AG08396 (cell line): ENCODE measurements around the gene BNIP1.

ENCODE experiments used
- DNase-seq: peaks from one replicate; pipeline ENCODE4 v3.0.0; 2012; ENCODE audit warnings: low spot score, mixed read lengths

The BNIP1 gene

GRCh38 chr5:173165177-173166016, 21.1 kb downstream of the BNIP1 start:
- no peak for DNase-seq

GRCh38 chr5:173172166-173172565, 27.8 kb downstream of the BNIP1 start:
- no peak for DNase-seq

- DNase-seq = no peak
Observed at GRCh38 chr5:173175523-173175922, 31.2 kb downstream of the BNIP1 start.

- no peak for DNase-seq
Observed at GRCh38 chr5:173178369-173178910, 34.1 kb downstream of the BNIP1 start.

DNA sequence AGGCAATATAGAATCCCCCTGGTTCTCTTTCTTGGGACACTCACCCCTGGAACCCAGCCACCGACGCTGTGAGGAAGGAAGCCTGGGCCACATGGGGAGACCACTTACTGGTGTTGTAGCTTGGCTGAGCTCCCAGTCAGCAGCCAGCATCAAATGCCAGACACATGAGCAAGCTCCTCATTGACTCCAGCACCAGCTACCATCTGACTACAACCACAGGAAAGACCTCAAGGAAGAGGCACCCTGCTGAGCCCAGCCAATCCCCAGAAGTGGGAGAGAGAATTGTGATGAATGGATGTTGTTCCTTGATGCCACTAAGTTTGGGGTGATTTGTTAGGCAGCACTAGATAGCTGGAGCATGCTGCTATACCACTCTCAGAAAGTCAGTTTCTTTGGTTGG, 36.0 kb downstream of the BNIP1 start:
- DNase-seq = no peak

DNA sequence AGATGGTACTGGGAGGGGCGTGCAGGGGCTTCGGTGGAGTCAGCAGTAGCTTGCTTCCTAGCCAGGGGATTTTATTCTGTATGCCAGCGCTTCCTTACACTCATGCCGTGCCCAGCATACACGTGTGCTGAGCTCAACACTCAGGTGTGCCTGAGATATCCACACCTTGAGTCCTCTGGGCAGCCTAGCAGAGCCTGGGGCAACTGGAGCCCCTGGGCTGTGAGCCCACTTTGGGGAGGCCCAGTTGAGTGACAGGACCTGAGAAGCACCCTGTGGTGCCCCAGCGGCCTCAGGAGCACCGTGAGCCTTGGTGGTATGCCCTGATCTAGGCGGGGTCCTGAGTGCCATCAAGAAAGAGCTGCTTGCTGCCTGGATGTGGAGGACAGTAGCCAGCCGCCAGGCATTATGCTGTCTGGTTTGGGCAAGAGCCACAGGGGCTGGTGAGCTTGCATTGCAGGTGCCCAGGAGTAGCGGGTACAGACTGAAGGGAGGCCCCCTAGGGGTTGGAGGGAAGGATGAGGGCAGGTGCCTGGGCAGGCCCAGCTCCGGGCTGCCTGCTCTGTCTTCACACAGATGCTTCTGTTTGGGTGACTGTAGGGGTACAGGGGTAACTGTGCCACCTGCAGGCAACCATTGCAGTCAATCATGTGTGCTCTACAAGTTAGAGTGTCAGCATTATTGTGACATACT, 42.9 kb downstream of the BNIP1 start:
- no peak for DNase-seq

DNA sequence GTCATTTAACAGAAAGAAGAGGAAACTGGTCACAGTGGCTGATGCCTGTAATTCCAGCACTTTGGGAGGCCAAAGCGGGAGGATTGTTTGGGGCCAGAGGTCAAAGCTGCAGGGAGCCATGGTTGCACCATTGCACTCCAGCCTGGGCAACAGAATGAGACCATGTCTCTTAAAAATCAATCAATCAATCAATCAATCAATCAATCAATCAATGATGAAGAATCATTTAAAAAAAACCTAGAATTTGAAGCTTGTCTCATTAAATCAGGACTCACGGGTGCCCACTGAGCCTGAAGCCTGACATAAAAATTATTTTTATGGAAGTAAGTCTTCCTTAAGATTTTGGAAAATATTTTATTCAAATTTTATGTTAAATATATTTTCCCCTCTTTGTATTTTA, 43.9 kb downstream of the BNIP1 start:
- no peak for DNase-seq

- DNase-seq = no peak
Observed at GRCh38 chr5:173191015-173191414, 46.7 kb downstream of the BNIP1 start.

GRCh38 chr5:173191561-173191960, 47.2 kb downstream of the BNIP1 start:
- DNase-seq = no peak

GRCh38 chr5:173192561-173192960, 48.2 kb downstream of the BNIP1 start:
- no peak for DNase-seq

GRCh38 chr5:173196133-173196952, 52.0 kb downstream of the BNIP1 start:
- no peak for DNase-seq

DNA sequence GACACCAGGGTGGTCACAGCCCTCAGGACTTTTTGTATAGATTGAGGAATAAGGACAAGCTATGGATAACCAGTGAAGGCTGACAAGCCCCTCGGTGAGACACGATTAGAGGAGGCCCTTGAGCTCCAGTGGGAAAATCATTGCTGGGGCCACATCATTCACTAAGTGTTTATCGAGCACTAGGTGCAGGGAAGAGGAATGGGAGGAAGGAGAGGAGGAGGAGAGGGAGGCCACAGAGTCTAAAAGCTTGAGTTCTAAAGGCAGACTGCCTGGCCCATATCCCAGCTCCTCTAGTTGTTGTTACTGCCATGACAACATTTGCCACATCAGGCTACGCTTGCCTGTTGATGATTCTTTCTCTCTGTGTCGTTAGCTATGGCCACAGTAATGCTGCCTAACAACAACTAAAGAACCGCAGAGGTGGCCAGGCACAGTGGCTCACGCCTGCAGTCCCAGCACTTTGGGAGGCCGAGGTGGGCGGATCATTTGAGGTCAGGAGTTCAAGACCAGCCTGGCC, 53.1 kb downstream of the BNIP1 start:
- DNase-seq = no peak

DNA sequence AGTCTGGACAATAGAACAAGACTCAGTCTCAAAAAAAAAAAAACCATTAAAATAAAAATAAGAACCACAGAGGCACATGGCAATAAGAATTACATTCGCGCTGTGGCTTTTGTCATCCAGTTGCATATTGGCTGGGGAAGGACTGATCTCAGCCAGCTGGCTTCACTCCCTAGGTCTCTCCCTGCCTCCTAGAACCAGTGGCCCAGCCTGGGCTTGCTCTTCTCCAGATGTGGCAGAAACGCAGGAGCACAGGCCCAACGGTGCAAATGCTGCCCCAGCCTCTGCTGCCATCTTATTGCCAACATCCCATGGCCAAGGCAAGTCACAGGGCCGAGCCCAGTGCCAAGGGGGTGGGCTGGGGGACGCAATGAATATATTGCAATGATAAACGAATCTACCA, 53.7 kb downstream of the BNIP1 start:
- no peak for DNase-seq

GRCh38 chr5:173200356-173200755, 56.0 kb downstream of the BNIP1 start:
- no peak for DNase-seq

DNA sequence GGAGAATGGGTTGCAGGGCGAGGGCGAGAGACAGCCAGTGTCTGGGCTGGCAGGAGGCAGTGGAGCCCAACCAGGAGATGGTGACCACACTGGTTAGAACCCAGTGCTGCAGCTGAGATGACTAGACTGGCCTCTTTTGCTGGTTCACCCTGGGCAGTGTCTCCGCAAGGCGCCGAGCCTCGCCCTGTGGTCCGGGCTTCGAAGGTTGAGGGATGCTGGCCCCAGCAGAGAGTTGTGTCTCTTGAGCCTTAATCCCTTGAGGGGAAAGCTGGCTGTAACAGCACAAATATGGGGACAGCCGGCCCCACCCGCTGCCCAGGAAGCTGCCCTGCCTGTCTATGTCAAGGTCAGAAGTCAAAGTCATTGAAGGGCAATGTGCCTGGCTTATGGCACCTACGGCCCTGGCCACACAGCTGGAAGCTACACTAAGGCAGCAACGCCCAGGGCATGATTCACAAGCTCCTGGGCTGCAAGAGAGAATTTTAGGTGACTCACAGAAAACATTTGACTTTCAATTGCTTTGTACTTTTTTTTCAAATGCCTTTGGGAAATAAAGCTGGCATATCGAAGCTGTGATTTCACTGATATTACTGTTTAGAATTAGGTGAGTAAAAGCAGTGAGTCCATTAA, 57.4 kb downstream of the BNIP1 start:
- DNase-seq = peak; percentile 79

DNA sequence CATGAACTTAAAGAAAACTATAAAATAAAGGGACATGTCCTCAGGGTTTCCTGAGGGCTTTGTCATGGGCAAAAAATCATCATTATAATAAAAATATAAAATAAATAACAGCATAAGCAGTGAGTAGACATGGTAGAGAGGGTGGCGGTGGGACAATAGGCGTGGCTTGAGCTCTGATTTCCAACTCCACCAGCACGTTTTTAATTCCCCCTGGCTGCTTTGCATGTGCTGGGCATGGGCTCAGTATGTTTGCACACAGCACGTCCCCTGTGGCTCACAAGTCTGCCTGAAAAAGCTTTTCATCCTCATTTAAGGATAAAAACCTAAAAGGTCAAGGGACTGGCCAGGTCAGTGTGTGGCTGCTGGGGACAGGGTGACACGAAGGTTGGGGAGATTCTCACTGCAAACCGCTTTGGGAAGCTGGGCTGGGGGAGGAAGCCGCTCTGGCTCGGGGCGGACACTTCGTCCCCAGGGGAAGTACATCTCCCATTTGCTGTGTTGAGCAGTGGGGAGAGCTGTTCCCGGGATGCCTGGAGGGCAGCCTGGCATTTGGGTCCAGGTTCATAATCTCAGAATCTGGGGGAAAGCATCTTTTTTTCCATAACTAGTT, 58.0 kb downstream of the BNIP1 start:
- no peak for DNase-seq

DNA sequence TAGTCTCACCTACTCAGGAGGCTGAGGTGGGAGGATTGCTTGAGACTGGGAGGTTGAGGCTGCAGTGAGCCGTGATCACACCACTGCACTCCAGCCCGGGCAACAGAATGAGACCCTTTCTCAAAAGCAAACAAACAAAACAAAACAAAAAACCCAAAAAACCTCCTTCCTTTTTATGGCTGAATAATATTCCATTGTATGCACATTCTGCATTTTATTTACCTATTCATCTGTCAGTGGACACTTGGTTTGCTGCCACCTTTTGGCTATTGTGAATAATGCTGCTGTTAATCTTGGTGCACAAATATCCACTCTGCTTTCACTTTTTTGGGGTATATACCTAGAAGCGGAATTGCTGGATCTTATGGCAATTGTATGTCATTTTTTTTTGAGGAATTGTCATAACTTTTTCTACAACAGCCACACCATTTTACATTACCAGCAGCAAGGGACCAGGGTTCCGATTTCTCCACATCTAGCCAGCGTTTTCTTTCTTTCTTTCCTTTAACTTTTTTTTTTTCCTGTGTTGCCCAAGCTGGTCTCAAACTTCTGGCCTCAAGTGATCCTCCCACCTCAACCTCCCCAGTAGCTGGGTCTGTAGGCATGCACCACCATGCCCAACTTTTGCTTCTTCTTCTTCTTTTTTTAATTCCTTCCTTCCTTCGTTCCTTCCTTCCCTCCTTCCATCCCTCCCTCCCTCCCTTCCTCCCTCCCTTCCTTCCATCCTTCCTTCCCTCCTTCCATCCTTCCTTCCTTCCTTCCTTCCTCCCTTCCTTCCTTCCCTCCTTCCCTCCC, 60.1 kb downstream of the BNIP1 start:
- DNase-seq = no peak

- no peak for DNase-seq
Observed at GRCh38 chr5:173205916-173206315, 61.6 kb downstream of the BNIP1 start.

DNA sequence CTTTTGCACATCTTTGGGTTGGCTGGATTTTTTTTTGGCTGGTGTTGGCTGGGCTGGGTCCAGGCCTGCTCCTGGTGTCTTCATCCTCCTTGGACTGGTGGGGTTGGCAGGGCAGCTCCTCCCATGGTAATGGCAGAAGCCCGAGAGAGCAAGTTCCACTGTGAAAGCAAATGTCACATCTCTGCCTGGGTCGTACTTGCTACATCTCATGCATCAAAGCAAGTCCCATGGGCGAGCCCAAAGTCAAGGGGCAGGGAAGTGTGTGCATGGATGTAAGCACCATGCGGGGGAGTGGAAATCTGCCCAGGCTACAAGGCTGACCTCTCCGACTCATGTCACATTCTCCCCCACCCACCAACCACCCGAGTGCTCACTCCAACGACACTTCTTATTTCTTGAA, 64.0 kb downstream of the BNIP1 start:
- no peak for DNase-seq

DNA sequence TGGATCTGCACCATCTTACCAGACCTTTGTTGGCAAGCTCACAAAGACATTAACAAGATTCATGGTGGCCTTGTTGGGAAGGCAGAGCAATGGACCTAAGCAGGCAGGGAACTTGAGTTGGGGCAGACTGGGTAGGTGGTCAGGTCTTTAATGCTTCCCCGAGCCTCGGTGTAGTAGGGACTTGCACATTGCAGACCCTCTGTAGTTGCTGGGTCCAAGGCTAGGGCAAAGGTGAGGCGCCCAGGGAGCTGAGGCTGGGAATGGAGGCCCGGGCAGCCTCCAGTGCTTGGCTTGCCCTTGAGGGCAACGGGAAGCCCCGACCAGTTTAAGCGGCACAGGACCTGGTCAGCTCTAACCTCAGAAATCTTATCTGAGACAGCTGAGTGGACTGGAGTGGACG, 66.5 kb downstream of the BNIP1 start:
- DNase-seq = no peak
